Endothelial cell (in vitro differentiated cells): Measurements from ENCODE around the gene LTA. TPM values are rescaled to one million over a fixed set of nuclear protein-coding genes. Genes with fewer than 3 reads are reported as not detected.

ENCODE experiments used
- DNase-seq: peaks from one replicate; pipeline ENCODE4 v3.0.0; 2021; ENCODE audit warnings: low spot score
- H3K27ac Mint-ChIP-seq: one replicate; pipeline ENCODE4 v1.8.0; 2021; ENCODE audit warnings: mixed read lengths, inconsistent platforms; ENCODE audit not compliant: unreplicated experiment
- H3K27me3 Mint-ChIP-seq: one replicate; pipeline ENCODE4 v1.8.0; 2021; ENCODE audit warnings: mild to moderate bottlenecking, moderate library complexity, mixed read lengths, inconsistent platforms; ENCODE audit not compliant: unreplicated experiment
- H3K36me3 Mint-ChIP-seq: one replicate; pipeline ENCODE4 v1.8.0; 2021; ENCODE audit warnings: mild to moderate bottlenecking, low read depth, mixed read lengths, inconsistent platforms; ENCODE audit not compliant: unreplicated experiment
- H3K4me1 Mint-ChIP-seq: one replicate; pipeline ENCODE4 v1.8.0; 2021; ENCODE audit warnings: mild to moderate bottlenecking, mixed read lengths, inconsistent platforms; ENCODE audit not compliant: unreplicated experiment
- H3K4me3 Mint-ChIP-seq: one replicate; pipeline ENCODE4 v1.8.0; 2021; ENCODE audit warnings: mild to moderate bottlenecking, mixed read lengths, inconsistent platforms; ENCODE audit not compliant: unreplicated experiment
- H3K9me3 Mint-ChIP-seq: one replicate; pipeline ENCODE4 v1.8.0; 2021; ENCODE audit warnings: mixed read lengths, inconsistent platforms; ENCODE audit not compliant: unreplicated experiment
- CTCF ChIP-seq: fragments of 200-600 bp; sonication (generic); IDR thresholded peaks from one replicate; pipeline ENCODE4 v1.5.0; 2021; ENCODE audit warnings: antibody characterized with exemption; ENCODE audit not compliant: unreplicated experiment
- total RNA-seq: library from RNA; stranded (reverse); fragmentation: NEBNext Ultra II Directional; extraction: Animal tissue kit (Norgen Biotek cat#: 25700); gene quantifications from one replicate; pipeline ENCODE4 v1.2.1, GENCODE V29; 2021; ENCODE audit not compliant: unreplicated experiment

The LTA gene
- total RNA-seq, 1 donor from 2014 or later = not detected

GRCh38 chr6:31569861-31570536 is 2.1 kb upstream of the LTA start:
- Mint-ChIP-seq H3K4me1 (peaks cover 14% of the 10 kb centered on the region), H3K27me3 (peaks cover 5% of the 10 kb centered on the region), H3K9me3 (no peaks in the 10 kb centered on the region), H3K4me3 (no peak overlapping the region), H3K27ac (no peak overlapping the region), H3K36me3 (no peaks in the 10 kb centered on the region)
- no peak for DNase-seq
- TF ChIP-seq CTCF = no peak

- Mint-ChIP-seq H3K36me3 (no peaks in the 10 kb centered on the region), H3K27ac (peak overlapping the region; percentile 42), H3K9me3 (no peaks in the 10 kb centered on the region), H3K4me3 (no peak overlapping the region), H3K4me1 (peaks cover 13% of the 10 kb centered on the region), H3K27me3 (peaks cover 9% of the 10 kb centered on the region)
- no peak for TF ChIP-seq CTCF
- DNase-seq = no peak
Measured at GRCh38 chr6:31573239-31574105, 1.4 kb downstream of the LTA start.

- no peak overlapping the region for H3K4me3 Mint-ChIP-seq
- TF ChIP-seq CTCF = no peak
- H3K36me3 Mint-ChIP-seq = no peaks in the 10 kb centered on the region
- no peaks in the 10 kb centered on the region for H3K9me3 Mint-ChIP-seq
- DNase-seq = no peak
- peaks cover 13% of the 10 kb centered on the region for H3K4me1 Mint-ChIP-seq
- H3K27me3 Mint-ChIP-seq = peaks cover 8% of the 10 kb centered on the region
- no peak overlapping the region for H3K27ac Mint-ChIP-seq
Measured at GRCh38 chr6:31574106-31575061, 2.3 kb downstream of the LTA start.

DNA sequence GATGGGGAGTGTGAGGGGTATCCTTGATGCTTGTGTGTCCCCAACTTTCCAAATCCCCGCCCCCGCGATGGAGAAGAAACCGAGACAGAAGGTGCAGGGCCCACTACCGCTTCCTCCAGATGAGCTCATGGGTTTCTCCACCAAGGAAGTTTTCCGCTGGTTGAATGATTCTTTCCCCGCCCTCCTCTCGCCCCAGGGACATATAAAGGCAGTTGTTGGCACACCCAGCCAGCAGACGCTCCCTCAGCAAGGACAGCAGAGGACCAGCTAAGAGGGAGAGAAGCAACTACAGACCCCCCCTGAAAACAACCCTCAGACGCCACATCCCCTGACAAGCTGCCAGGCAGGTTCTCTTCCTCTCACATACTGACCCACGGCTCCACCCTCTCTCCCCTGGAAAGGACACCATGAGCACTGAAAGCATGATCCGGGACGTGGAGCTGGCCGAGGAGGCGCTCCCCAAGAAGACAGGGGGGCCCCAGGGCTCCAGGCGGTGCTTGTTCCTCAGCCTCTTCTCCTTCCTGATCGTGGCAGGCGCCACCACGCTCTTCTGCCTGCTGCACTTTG is 3.3 kb downstream of the LTA start, which contains the start of gene TNF:
Gene TNF, plus strand, starts transcription at position 231 of the 567 bp plus-strand sequence. Its CDS starts 177 bp downstream, at position 408.
- no peak for DNase-seq
- H3K36me3 Mint-ChIP-seq = no peaks in the 10 kb centered on the region
- no peaks in the 10 kb centered on the region for H3K9me3 Mint-ChIP-seq

More for the DNA sequence above, 3.3 kb downstream of the LTA start, which contains the start of gene TNF:
- Mint-ChIP-seq H3K4me3 (no peak within 1 kb of the TSS), H3K27ac (no peak within 1 kb of the TSS), H3K27me3 (peaks cover 9% of the 10 kb centered on the region), H3K4me1 (peaks cover 15% of the 10 kb centered on the region)
- TF ChIP-seq CTCF = no peak
